ENCODE data around the gene PLCL2.

- TF ChIP-seq, protein P1, sequence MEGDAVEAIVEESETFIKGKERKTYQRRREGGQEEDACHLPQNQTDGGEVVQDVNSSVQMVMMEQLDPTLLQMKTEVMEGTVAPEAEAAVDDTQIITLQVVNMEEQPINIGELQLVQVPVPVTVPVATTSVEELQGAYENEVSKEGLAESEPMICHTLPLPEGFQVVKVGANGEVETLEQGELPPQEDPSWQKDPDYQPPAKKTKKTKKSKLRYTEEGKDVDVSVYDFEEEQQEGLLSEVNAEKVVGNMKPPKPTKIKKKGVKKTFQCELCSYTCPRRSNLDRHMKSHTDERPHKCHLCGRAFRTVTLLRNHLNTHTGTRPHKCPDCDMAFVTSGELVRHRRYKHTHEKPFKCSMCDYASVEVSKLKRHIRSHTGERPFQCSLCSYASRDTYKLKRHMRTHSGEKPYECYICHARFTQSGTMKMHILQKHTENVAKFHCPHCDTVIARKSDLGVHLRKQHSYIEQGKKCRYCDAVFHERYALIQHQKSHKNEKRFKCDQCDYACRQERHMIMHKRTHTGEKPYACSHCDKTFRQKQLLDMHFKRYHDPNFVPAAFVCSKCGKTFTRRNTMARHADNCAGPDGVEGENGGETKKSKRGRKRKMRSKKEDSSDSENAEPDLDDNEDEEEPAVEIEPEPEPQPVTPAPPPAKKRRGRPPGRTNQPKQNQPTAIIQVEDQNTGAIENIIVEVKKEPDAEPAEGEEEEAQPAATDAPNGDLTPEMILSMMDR (IDR thresholded peaks at IDR 0.05) = no peak
- TF ChIP-seq EZH2phosphoT487 (IDR thresholded peaks at IDR 0.05) = no peak
- no peak for TF ChIP-seq EZH2 (IDR thresholded peaks at IDR 0.05)
Observed at GRCh38 chr3:16896820-16897219, 12.1 kb downstream of the PLCL2 start.
